ENCODE data around the gene DNAI2. TPM values are rescaled to one million over a fixed set of nuclear protein-coding genes. Genes with fewer than 3 reads are reported as not detected.

DNAI2 gene
- polyA plus RNA-seq, 1 of the 3 experiments (the other 2 are of a cell fraction): not detected

DNA sequence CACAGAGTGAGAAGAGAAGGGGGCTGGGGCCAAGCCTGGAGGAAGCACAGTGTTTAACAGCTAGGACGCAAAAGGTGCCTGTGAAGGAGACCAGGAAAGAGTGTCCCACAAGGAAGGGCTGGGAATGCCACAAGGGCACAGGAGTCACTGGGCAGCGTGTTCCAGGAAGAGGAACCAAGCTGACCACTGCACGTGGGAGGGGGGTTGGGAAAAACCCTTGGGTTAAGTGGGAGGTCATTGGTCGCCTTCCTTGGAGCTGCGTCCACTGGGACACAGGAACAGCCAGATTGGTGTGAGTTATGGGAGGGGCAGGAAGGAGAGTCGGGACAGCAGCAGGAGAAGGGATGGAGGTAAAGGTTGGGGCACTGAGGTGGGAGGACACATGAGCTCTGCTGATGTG lies 47.8 kb upstream of the DNAI2 start:
- Histone ChIP-seq H4K20me1 (ENCODE audit: insufficient read depth) (no peaks in the 10 kb centered on the region), H3K4me3 (ENCODE audit: low read depth in 2 of 2, low read length in 1 of 2) (no peak overlapping the region), H3K9me2 (no peaks in the 10 kb centered on the region), H3K36me3 (replicated peaks in 1 of 2; ENCODE audit: control insufficient read depth in 1 of 2, insufficient read depth in 2 of 2, low read length in 1 of 2) (no peaks in the 10 kb centered on the region), H3K4me1 (ENCODE audit: control insufficient read depth in 1 of 2, insufficient read depth in 2 of 2, low read depth in 1 of 2, low read length in 1 of 2) (no peaks in the 10 kb centered on the region), H3K27me3 (ENCODE audit: insufficient read depth) (no peaks in the 10 kb centered on the region), H3K79me2 (ENCODE audit: insufficient read depth) (no peaks in the 10 kb centered on the region), H3K27ac (ENCODE audit: low read depth in 2 of 2, low read length in 1 of 2) (no peak overlapping the region), H3K9ac (no peak overlapping the region), H3F3A (replicated peaks; ENCODE audit: insufficient read depth) (no peaks in the 10 kb centered on the region), H3K9me3 (no peaks in the 10 kb centered on the region), H3K4me2 (no peak overlapping the region), H2AFZ (ENCODE audit: low read depth) (no peak overlapping the region)
- CTCF ChIA-PET: interaction anchor here (0.8 to 1.5 kb wide), 4 partner anchors 13 to 70 kb away, joined by 3 to 8 read pairs (median 5); no protein-coding TSS in a partner anchor
- TF ChIP-seq GATA2 (CRISPR knock-in tag; IDR thresholded peaks at IDR 0.05) (no peak), RAD21 (IDR thresholded peaks at IDR 0.05; ENCODE audit: low read length) (no peak), TAF1 (IDR thresholded peaks at IDR 0.05; ENCODE audit: borderline replicate concordance, low read depth, low read length) (no peak), RFX5 (IDR thresholded peaks at IDR 0.05; ENCODE audit: low read length) (no peak), GABPA (IDR thresholded peaks at IDR 0.05; ENCODE audit: low read depth) (no peak), JUND (IDR thresholded peaks at IDR 0.05) (no peak)
- TF ChIP-seq, protein P1, sequence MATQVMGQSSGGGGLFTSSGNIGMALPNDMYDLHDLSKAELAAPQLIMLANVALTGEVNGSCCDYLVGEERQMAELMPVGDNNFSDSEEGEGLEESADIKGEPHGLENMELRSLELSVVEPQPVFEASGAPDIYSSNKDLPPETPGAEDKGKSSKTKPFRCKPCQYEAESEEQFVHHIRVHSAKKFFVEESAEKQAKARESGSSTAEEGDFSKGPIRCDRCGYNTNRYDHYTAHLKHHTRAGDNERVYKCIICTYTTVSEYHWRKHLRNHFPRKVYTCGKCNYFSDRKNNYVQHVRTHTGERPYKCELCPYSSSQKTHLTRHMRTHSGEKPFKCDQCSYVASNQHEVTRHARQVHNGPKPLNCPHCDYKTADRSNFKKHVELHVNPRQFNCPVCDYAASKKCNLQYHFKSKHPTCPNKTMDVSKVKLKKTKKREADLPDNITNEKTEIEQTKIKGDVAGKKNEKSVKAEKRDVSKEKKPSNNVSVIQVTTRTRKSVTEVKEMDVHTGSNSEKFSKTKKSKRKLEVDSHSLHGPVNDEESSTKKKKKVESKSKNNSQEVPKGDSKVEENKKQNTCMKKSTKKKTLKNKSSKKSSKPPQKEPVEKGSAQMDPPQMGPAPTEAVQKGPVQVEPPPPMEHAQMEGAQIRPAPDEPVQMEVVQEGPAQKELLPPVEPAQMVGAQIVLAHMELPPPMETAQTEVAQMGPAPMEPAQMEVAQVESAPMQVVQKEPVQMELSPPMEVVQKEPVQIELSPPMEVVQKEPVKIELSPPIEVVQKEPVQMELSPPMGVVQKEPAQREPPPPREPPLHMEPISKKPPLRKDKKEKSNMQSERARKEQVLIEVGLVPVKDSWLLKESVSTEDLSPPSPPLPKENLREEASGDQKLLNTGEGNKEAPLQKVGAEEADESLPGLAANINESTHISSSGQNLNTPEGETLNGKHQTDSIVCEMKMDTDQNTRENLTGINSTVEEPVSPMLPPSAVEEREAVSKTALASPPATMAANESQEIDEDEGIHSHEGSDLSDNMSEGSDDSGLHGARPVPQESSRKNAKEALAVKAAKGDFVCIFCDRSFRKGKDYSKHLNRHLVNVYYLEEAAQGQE (IDR thresholded peaks at IDR 0.05; ENCODE audit: low read depth, low read length): no peak
- WGBS (ENCODE audit: low lambda C conversion rate): 78% methylated on average over 6 of the region's 6 CpGs
- POLR2A ChIA-PET: interaction anchor here (0.5 kb wide), 1 partner anchor 20 kb away, joined by 3 read pairs; no protein-coding TSS in a partner anchor
- DNase-seq: no peak

DNA sequence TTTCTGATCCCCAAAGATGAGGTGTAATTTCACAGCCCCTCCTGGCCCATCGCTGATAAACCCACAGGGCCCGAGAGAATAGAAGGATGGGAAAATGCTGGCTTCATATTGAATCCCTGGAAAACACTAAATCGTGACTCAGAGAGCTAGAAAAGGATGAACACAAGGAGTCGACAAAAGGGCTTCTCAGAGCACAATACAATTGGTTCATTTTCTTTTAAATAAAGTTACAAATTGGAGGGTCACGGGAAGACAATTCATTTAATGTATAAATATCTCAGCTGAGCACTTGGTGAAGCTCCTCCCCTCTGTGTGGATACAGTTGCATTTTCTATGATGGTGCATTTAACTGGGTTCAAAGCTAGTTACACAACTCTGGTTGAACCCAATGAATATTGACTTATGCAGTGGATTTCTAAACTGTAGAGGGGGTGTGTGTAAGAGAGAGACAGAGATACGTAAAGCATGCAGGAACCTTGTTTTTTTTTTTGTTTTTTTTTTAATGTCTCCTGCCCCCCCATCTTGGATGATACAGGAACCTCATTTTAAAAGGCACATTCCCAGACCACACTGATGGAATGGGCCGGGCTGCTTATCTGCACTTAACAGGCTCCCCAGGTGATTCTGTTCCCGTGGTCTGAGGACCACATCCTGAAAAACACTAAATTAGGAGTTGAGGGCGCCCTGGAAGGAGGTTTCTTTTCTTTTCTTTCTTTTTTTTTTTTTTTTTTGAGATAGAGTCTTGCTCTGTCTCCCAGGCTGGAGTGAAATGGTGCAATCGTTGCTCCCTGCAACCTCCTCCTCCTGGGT lies 46.6 kb upstream of the DNAI2 start:
- ChIA-PET CTCF (interaction anchor here (1.1 to 2.5 kb wide), 4 partner anchors 9 to 69 kb away, joined by 3 to 6 read pairs (median 4); no protein-coding TSS in a partner anchor), POLR2A (interaction anchor here (0.7 kb wide), 1 partner anchor 14 kb away, joined by 5 read pairs; no protein-coding TSS in a partner anchor)
- no peak overlapping the region for H2AFZ ChIP-seq (ENCODE audit: low read depth)
- H3K9me2 ChIP-seq: no peaks in the 10 kb centered on the region
- no peaks in the 10 kb centered on the region for H3K79me2 ChIP-seq (ENCODE audit: insufficient read depth)
- no peaks in the 10 kb centered on the region for H4K20me1 ChIP-seq (ENCODE audit: insufficient read depth)
- H3K9ac ChIP-seq: no peak overlapping the region
- H3K4me1 ChIP-seq (ENCODE audit: control insufficient read depth in 1 of 2, insufficient read depth in 2 of 2, low read depth in 1 of 2, low read length in 1 of 2): no peaks in the 10 kb centered on the region; a peak in 1 of 4 replicates
- no peak overlapping the region for H3K27ac ChIP-seq (ENCODE audit: low read depth in 2 of 2, low read length in 1 of 2)
- H3K36me3 ChIP-seq (replicated peaks in 1 of 2; ENCODE audit: control insufficient read depth in 1 of 2, insufficient read depth in 2 of 2, low read length in 1 of 2): no peaks in the 10 kb centered on the region
- H3K4me3 ChIP-seq (ENCODE audit: low read depth in 2 of 2, low read length in 1 of 2): no peak overlapping the region
- TF ChIP-seq TEAD4 (IDR thresholded peaks at IDR 0.05; ENCODE audit: borderline replicate concordance, insufficient read depth) (no peak), CHD2 (IDR thresholded peaks at IDR 0.05; ENCODE audit: low read length, partially characterized antibody) (no peak), RXRA (IDR thresholded peaks at IDR 0.05; ENCODE audit: borderline replicate concordance, low read depth) (no peak), FOXJ3 (CRISPR knock-in tag; IDR thresholded peaks at IDR 0.05) (no peak), RCOR1 (IDR thresholded peaks at IDR 0.05; ENCODE audit: low read length) (no peak)
- TF ChIP-seq, protein P2, sequence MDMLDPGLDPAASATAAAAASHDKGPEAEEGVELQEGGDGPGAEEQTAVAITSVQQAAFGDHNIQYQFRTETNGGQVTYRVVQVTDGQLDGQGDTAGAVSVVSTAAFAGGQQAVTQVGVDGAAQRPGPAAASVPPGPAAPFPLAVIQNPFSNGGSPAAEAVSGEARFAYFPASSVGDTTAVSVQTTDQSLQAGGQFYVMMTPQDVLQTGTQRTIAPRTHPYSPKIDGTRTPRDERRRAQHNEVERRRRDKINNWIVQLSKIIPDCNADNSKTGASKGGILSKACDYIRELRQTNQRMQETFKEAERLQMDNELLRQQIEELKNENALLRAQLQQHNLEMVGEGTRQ (IDR thresholded peaks at IDR 0.05; ENCODE audit: borderline replicate concordance, low read depth, low read length): no peak
- TF ChIP-seq, protein P3, sequence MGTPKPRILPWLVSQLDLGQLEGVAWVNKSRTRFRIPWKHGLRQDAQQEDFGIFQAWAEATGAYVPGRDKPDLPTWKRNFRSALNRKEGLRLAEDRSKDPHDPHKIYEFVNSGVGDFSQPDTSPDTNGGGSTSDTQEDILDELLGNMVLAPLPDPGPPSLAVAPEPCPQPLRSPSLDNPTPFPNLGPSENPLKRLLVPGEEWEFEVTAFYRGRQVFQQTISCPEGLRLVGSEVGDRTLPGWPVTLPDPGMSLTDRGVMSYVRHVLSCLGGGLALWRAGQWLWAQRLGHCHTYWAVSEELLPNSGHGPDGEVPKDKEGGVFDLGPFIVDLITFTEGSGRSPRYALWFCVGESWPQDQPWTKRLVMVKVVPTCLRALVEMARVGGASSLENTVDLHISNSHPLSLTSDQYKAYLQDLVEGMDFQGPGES (IDR thresholded peaks at IDR 0.05; ENCODE audit: low read depth, low read length): no peak
- TF ChIP-seq, protein P4, sequence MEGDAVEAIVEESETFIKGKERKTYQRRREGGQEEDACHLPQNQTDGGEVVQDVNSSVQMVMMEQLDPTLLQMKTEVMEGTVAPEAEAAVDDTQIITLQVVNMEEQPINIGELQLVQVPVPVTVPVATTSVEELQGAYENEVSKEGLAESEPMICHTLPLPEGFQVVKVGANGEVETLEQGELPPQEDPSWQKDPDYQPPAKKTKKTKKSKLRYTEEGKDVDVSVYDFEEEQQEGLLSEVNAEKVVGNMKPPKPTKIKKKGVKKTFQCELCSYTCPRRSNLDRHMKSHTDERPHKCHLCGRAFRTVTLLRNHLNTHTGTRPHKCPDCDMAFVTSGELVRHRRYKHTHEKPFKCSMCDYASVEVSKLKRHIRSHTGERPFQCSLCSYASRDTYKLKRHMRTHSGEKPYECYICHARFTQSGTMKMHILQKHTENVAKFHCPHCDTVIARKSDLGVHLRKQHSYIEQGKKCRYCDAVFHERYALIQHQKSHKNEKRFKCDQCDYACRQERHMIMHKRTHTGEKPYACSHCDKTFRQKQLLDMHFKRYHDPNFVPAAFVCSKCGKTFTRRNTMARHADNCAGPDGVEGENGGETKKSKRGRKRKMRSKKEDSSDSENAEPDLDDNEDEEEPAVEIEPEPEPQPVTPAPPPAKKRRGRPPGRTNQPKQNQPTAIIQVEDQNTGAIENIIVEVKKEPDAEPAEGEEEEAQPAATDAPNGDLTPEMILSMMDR (IDR thresholded peaks at IDR 0.05): no peak
- WGBS (ENCODE audit: low lambda C conversion rate): 86% methylated on average over 10 of the region's 10 CpGs
- no peaks in the 10 kb centered on the region for H3K9me3 ChIP-seq
- H3F3A ChIP-seq (replicated peaks; ENCODE audit: insufficient read depth): no peaks in the 10 kb centered on the region
- no peak for DNase-seq
- H3K27me3 ChIP-seq (ENCODE audit: insufficient read depth): no peaks in the 10 kb centered on the region
- no peak overlapping the region for H3K4me2 ChIP-seq

Measured in SK-N-SH (cell line).